Osteoblast (primary cell): ENCODE measurements around the gene PJVK. TPM values are rescaled to one million over a fixed set of nuclear protein-coding genes. Genes with fewer than 3 reads are reported as not detected.

Source experiments
- DNase-seq: peaks from one replicate; pipeline ENCODE4 v3.0.0; 2011; ENCODE audit warnings: low spot score, mixed read lengths; ENCODE audit not compliant: insufficient read length; ENCODE audit errors: missing footprints
- H2AFZ ChIP-seq: 2 replicates; pipeline ENCODE4 v1.6.0; 2011; ENCODE audit warnings: mild to moderate bottlenecking, low read length
- H3K27ac ChIP-seq: 2 replicates; pipeline ENCODE4 v1.5.1; 2011; ENCODE audit warnings: mild to moderate bottlenecking, low read depth, low read length, moderate library complexity
- H3K27me3 ChIP-seq: 2 replicates; pipeline ENCODE4 v1.6.0; 2012; ENCODE audit warnings: mild to moderate bottlenecking, control low read depth, inconsistent platforms, low read length, moderate library complexity; ENCODE audit not compliant: insufficient read depth
- H3K36me3 ChIP-seq: 2 replicates; pipeline ENCODE4 v1.5.1; 2011; ENCODE audit warnings: mild to moderate bottlenecking, low read length, control low read depth, moderate library complexity; ENCODE audit not compliant: insufficient read depth
- H3K4me1 ChIP-seq: 2 replicates; pipeline ENCODE4 v1.5.1; 2011; ENCODE audit warnings: mild to moderate bottlenecking, low read length, control low read depth, moderate library complexity; ENCODE audit not compliant: insufficient read depth
- H3K4me2 ChIP-seq: 2 replicates; pipeline ENCODE4 v1.6.0; 2011; ENCODE audit warnings: mild to moderate bottlenecking, low read length; ENCODE audit not compliant: insufficient read depth
- H3K4me3 ChIP-seq: fragments of 200-600 bp; sonication (generic); 3 replicates; pipeline ENCODE4 v1.5.1; 2012; ENCODE audit warnings: mild to moderate bottlenecking, low read length, inconsistent platforms; ENCODE audit not compliant: insufficient read depth
- H3K79me2 ChIP-seq: 2 replicates; pipeline ENCODE4 v1.6.0; 2012; ENCODE audit warnings: mild to moderate bottlenecking, low read length, control low read depth, inconsistent platforms; ENCODE audit not compliant: insufficient read depth
- H3K9me3 ChIP-seq: 2 replicates; pipeline ENCODE4 v1.5.1; 2011; ENCODE audit warnings: low read depth, low read length, control low read depth
- H4K20me1 ChIP-seq: 2 replicates; pipeline ENCODE4 v1.6.0; 2012; ENCODE audit warnings: mild to moderate bottlenecking, low read length, control low read depth; ENCODE audit not compliant: insufficient read depth
- CTCF ChIP-seq: IDR thresholded peaks from 2 replicates; pipeline ENCODE4 v1.5.1; 2011; ENCODE audit warnings: mild to moderate bottlenecking, low read depth, low read length, moderate library complexity; ENCODE audit errors: extremely low read depth
- total RNA-seq: library from RNA; depleted of rRNA; stranded (reverse); fragments of >200 nt; gene quantifications from 2 replicates; pipeline ENCODE4 v1.2.3, GENCODE V29; 2012

PJVK gene
- total RNA-seq, 1 donor = 2.5 TPM

DNA sequence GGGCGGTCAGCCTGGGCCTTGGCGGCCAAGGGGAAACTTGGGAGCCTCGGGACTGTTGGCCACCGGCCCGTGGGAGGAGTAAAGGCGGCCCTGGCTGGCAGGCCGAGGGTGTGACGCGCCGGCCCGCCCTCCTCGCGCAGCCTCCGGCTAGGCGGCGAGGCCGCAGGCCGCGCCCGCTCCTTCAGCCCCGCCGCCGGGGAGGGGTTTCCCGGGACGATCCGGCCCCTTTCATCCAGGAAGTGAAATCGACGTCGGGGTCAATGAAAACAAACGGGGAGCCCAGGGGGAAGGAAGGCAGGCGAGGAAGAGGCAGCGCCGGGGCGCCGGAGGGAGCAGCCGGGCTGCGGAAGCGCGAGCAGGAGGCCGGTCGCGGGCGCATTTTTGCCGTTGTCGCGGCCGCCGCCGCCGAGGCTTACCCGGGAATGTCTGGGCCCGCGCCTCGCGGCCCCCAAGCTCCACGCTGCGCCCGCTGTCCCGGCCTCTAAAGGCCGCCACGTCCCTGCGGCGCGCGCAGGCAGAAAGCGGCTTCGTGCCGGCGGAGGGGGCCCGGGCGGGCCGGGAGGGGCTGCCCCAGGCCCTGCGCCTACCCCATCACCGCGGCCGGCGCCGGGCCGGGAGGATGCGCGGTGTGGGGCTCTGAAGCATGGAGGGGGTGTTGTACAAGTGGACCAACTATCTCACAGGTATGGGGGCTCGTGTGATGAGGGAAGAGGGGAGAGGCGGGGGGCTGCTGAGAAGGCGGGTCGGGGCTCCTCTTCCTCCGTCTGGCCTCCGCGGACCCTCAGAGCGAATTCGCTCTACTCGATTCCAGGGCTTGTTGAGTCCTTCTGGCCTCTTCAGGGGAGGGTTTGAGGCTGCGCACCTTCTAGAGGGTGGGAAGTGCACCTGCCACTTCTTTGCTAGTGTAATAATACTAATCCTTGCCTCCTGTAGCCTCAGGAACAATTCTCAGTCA is 29.3 kb downstream of the PJVK start, which contains the start of gene PLEKHA3:
TSS of gene PLEKHA3 (plus strand) at position 231 of the 955 bp plus-strand sequence. CDS start at position 644, 413 bp downstream.
- Histone ChIP-seq H3K27me3 (no peaks in the 10 kb centered on the region), H3K4me2 (peak within 1 kb of the TSS; percentile 99), H3K4me3 (peak within 1 kb of the TSS; percentile 81), H4K20me1 (peaks cover 45% of the 10 kb centered on the region), H3K9me3 (no peaks in the 10 kb centered on the region), H3K4me1 (peaks cover 37% of the 10 kb centered on the region), H2AFZ (peak within 1 kb of the TSS; percentile 82), H3K79me2 (peaks cover 58% of the 10 kb centered on the region), H3K36me3 (no peaks in the 10 kb centered on the region), H3K27ac (peak within 1 kb of the TSS; percentile 99)
- peak; percentile 98 for DNase-seq
- no peak for TF ChIP-seq CTCF

DNA sequence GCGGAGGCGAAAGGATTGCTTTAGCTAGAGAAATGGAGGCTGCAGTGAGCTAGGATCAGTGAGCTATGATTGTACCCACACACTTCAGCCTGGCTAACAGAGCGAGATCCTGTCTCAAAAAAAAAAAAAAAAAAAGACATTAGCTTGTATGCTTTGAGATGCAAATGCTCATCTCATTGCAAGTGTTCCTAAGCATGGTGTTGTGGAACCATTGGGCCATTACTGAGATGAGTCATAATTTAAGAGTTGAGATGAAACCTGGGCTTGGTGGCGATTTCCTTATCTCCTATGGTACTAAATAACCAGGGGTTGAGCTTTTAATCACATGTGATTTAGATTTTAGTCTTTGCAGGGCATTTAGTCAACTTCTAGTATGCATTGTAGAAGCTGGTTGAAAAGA is 31.3 kb downstream of the PJVK start:
- Histone ChIP-seq H3K27ac (no peak overlapping the region), H2AFZ (no peak overlapping the region), H3K36me3 (peaks cover 3% of the 10 kb centered on the region), H3K4me1 (peaks cover 39% of the 10 kb centered on the region), H3K4me2 (peak overlapping the region; percentile 8), H3K9me3 (no peaks in the 10 kb centered on the region), H3K27me3 (no peaks in the 10 kb centered on the region), H3K4me3 (no peak overlapping the region), H4K20me1 (peaks cover 51% of the 10 kb centered on the region), H3K79me2 (peaks cover 73% of the 10 kb centered on the region)
- peak; percentile 60 for DNase-seq
- no peak for TF ChIP-seq CTCF

GRCh38 chr2:178484245-178485041 is 33.3 kb downstream of the PJVK start:
- no peak for TF ChIP-seq CTCF
- H3K4me2 ChIP-seq = peak overlapping the region; percentile 49
- no peak overlapping the region for H3K4me3 ChIP-seq
- peaks cover 3% of the 10 kb centered on the region for H3K36me3 ChIP-seq
- H2AFZ ChIP-seq = no peak overlapping the region
- DNase-seq = peak; percentile 22
- no peaks in the 10 kb centered on the region for H3K9me3 ChIP-seq
- peak overlapping the region; percentile 21 for H3K27ac ChIP-seq
- H3K4me1 ChIP-seq = peaks cover 38% of the 10 kb centered on the region
- peaks cover 86% of the 10 kb centered on the region for H3K79me2 ChIP-seq
- H4K20me1 ChIP-seq = peaks cover 51% of the 10 kb centered on the region
- H3K27me3 ChIP-seq = no peaks in the 10 kb centered on the region
